ENCODE measurements around the gene PLA2G12A. TPM values are rescaled to one million over a fixed set of nuclear protein-coding genes. Genes with fewer than 3 reads are reported as not detected.

PLA2G12A gene
- polyA plus RNA-seq, 2 of the 4 experiments (the other 2 are of a cell fraction), result 9.8 to 39.3 TPM

- ATAC-seq, result no peak
- Histone ChIP-seq H3K9me3 (no peaks in the 10 kb centered on the region), H3K4me3 (no peak overlapping the region), H3K4me1 (no peaks in the 10 kb centered on the region), H3K27ac (no peak overlapping the region), H3K4me2 (no peak overlapping the region)
- FAIRE-seq, result no peak
- POLR2A ChIA-PET, result no interaction called here
- no peak for DNase-seq (ENCODE audit: low read depth in 1 of 2, low spot score in 1 of 2)
- TF ChIP-seq GATA3 (IDR thresholded peaks at IDR 0.05; ENCODE audit: borderline replicate concordance) (no peak), ZNF302 (CRISPR knock-in tag; IDR thresholded peaks at IDR 0.05) (no peak), REST (IDR thresholded peaks at IDR 0.05) (no peak), HOXB5 (CRISPR knock-in tag; IDR thresholded peaks at IDR 0.05) (no peak), ESRRA (IDR thresholded peaks at IDR 0.05; ENCODE audit: borderline replicate concordance, low read length) (no peak), NFE2L2 (conservative IDR thresholded peaks at IDR 0.05; ENCODE audit: low read length) (no peak), POLR2A (IDR thresholded peaks at IDR 0.05; ENCODE audit: low read length) (no peak), RCOR1 (IDR thresholded peaks at IDR 0.05; ENCODE audit: low read depth, low read length) (no peak), ZFP36 (IDR thresholded peaks at IDR 0.05; ENCODE audit: borderline replicate concordance, partially characterized antibody) (no peak), MYC (IDR thresholded peaks at IDR 0.05; ENCODE audit: borderline replicate concordance, low read length) (no peak), JUNB (IDR thresholded peaks at IDR 0.05) (no peak), TP53 (CRISPR knock-in tag; IDR thresholded peaks at IDR 0.05) (no peak), HOXB13 (CRISPR knock-in tag; IDR thresholded peaks at IDR 0.05; ENCODE audit: low read depth) (no peak), KDM1A (IDR thresholded peaks at IDR 0.05; ENCODE audit: low read depth) (no peak), CHD4 (IDR thresholded peaks at IDR 0.05; ENCODE audit: borderline replicate concordance) (no peak), PHF8 (IDR thresholded peaks at IDR 0.05; ENCODE audit: borderline replicate concordance, low read depth) (no peak), HMGXB4 (CRISPR knock-in tag; IDR thresholded peaks at IDR 0.05; ENCODE audit: borderline replicate concordance) (no peak), CEBPB (IDR thresholded peaks at IDR 0.05) (no peak)
- TF ChIP-seq, protein P1, sequence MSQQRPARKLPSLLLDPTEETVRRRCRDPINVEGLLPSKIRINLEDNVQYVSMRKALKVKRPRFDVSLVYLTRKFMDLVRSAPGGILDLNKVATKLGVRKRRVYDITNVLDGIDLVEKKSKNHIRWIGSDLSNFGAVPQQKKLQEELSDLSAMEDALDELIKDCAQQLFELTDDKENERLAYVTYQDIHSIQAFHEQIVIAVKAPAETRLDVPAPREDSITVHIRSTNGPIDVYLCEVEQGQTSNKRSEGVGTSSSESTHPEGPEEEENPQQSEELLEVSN (IDR thresholded peaks at IDR 0.05; ENCODE audit: borderline replicate concordance, low read depth), result no peak
- TF ChIP-seq, protein P2, sequence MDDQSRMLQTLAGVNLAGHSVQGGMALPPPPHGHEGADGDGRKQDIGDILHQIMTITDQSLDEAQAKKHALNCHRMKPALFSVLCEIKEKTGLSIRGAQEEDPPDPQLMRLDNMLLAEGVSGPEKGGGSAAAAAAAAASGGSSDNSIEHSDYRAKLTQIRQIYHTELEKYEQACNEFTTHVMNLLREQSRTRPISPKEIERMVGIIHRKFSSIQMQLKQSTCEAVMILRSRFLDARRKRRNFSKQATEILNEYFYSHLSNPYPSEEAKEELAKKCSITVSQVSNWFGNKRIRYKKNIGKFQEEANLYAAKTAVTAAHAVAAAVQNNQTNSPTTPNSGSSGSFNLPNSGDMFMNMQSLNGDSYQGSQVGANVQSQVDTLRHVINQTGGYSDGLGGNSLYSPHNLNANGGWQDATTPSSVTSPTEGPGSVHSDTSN (IDR thresholded peaks at IDR 0.05), result no peak
- CTCF ChIA-PET, result no interaction called here
These were observed 58.5 kb downstream of the PLA2G12A start for GRCh38 chr4:109671350-109671749.

- ATAC-seq (no peak), FAIRE-seq (no peak), DNase-seq (ENCODE audit: low read depth in 1 of 2, low spot score in 1 of 2) (no peak)
- TF ChIP-seq ZFP36 (IDR thresholded peaks at IDR 0.05; ENCODE audit: borderline replicate concordance, partially characterized antibody) (no peak), EP300 (IDR thresholded peaks at IDR 0.05) (no peak), FOXS1 (CRISPR knock-in tag; IDR thresholded peaks at IDR 0.05) (no peak), MAZ (IDR thresholded peaks at IDR 0.05; ENCODE audit: borderline replicate concordance, low read depth, low read length) (no peak), EHF (CRISPR knock-in tag; IDR thresholded peaks at IDR 0.05) (no peak), HMGXB4 (CRISPR knock-in tag; IDR thresholded peaks at IDR 0.05; ENCODE audit: borderline replicate concordance) (no peak), ZSCAN20 (CRISPR knock-in tag; IDR thresholded peaks at IDR 0.05) (no peak)
- TF ChIP-seq, protein P1 (IDR thresholded peaks at IDR 0.05; ENCODE audit: borderline replicate concordance, low read depth), result no peak
- H3K27ac ChIP-seq, result no peak overlapping the region
- ChIA-PET POLR2A (no interaction called here), CTCF (no interaction called here)
- 89% methylated on average over 5 of the region's 5 CpGs for WGBS (ENCODE audit: missing lambda C conversion rate)
- H3K4me2 ChIP-seq, result no peak overlapping the region
- no peaks in the 10 kb centered on the region for H3K9me3 ChIP-seq
- no peaks in the 10 kb centered on the region for H3K4me1 ChIP-seq
- H3K4me3 ChIP-seq, result no peak overlapping the region
These were observed 63.9 kb downstream of the PLA2G12A start for GRCh38 chr4:109665783-109666485.

Measured in A549 (cell line).